H1 (cell line): ENCODE results near the gene NEFH. TPM values are rescaled to one million over a fixed set of nuclear protein-coding genes. Genes with fewer than 3 reads are reported as not detected.
A peak's percentile ranks its signal among the peaks of the same experiment; 100 is the strongest.

Source experiments
- CTCF ChIA-PET: fragments of 300-600 bp; sonication (Branson Sonifier 250); formaldehyde crosslinking; loops from one replicate; lab custom pipeline; 2021; ENCODE audit not compliant: partially characterized antibody; lab: Charles Lee
- POLR2A ChIA-PET: fragments of 300-600 bp; sonication (Branson Sonifier 250); formaldehyde crosslinking; loops from one replicate; lab custom pipeline; 2021; ENCODE audit warnings: inconsistent platforms; ENCODE audit not compliant: partially characterized antibody; lab: Charles Lee
- DNase-seq, 2 experiments: peaks; one replicate each; pipeline versions ENCODE4 v3.0.0 to v3.0.0-alpha.2; 2010 to 2022; ENCODE audit warnings: low spot score in 2 of 2, low read depth in 1 of 2, mixed read lengths in 1 of 2
- FAIRE-seq: peaks from 2 replicates; lab custom pipeline; 2011; peaks lifted over from hg19 to GRCh38; lab: Jason Lieb, UNC
- H2AFZ ChIP-seq: 2 replicates; pipeline ENCODE4 v1.8.1; 2012; ENCODE audit warnings: low read length, inconsistent platforms
- H2AK5ac ChIP-seq: 2 replicates; pipeline ENCODE4 v1.6.1; 2013; ENCODE audit warnings: low read depth, low read length
- H2BK120ac ChIP-seq: replicated peaks from 2 replicates; pipeline ENCODE3; 2013; ENCODE audit warnings: low read depth, low read length, inconsistent platforms
- H2BK12ac ChIP-seq: 2 replicates; pipeline ENCODE4 v1.6.1; 2013; ENCODE audit warnings: low read depth, low read length
- H2BK15ac ChIP-seq: 2 replicates; pipeline ENCODE4 v1.6.1; 2013; ENCODE audit warnings: low read length
- H2BK20ac ChIP-seq: 2 replicates; pipeline ENCODE4 v1.6.1; 2013; ENCODE audit warnings: low read length
- H2BK5ac ChIP-seq: 2 replicates; pipeline ENCODE4 v1.6.1; 2013; ENCODE audit warnings: low read depth, low read length
- H3K14ac ChIP-seq: 2 replicates; pipeline ENCODE4 v1.6.1; 2013; ENCODE audit warnings: inconsistent platforms; ENCODE audit not compliant: insufficient read length
- H3K18ac ChIP-seq: 2 replicates; pipeline ENCODE4 v1.6.1; 2013; ENCODE audit warnings: low read length; ENCODE audit errors: extremely low read depth
- H3K23ac ChIP-seq: 2 replicates; pipeline ENCODE4 v1.6.1; 2013; ENCODE audit warnings: inconsistent platforms; ENCODE audit not compliant: insufficient read length
- H3K23me2 ChIP-seq: 2 replicates; pipeline ENCODE4 v1.6.1; 2013; ENCODE audit warnings: low read depth, low read length
- H3K27ac ChIP-seq: 2 replicates; pipeline ENCODE4 v1.6.1; 2011; ENCODE audit warnings: low read depth, low read length, inconsistent platforms
- H3K27me3 ChIP-seq, 4 experiments: replicated peaks in 1 of 4; 1 replicate in 1 of 4; 2 replicates in 3 of 4; pipeline versions ENCODE4 v1.6.1 to v1.8.1; 2011 to 2013; ENCODE audit warnings: low read length in 3 of 4, mild to moderate bottlenecking in 3 of 4, inconsistent platforms in 2 of 4, mixed read lengths in 2 of 4, moderate library complexity in 1 of 4; ENCODE audit not compliant: control insufficient read depth in 3 of 4, insufficient read depth in 3 of 4; ENCODE audit errors: extremely low read depth in 1 of 4
- H3K36me3 ChIP-seq, 4 experiments: 2 replicates each; pipeline versions ENCODE4 v1.6.1 to v1.8.1; 2011 to 2013; ENCODE audit warnings: mild to moderate bottlenecking in 4 of 4, low read length in 3 of 4, moderate library complexity in 2 of 4, control low read depth in 1 of 4, inconsistent platforms in 1 of 4; ENCODE audit not compliant: insufficient read depth in 4 of 4, control insufficient read depth in 2 of 4
- H3K4ac ChIP-seq: replicated peaks from 2 replicates; pipeline ENCODE3; 2013; ENCODE audit warnings: low read length, low read depth, mixed read lengths, inconsistent platforms; ENCODE audit not compliant: insufficient read length
- H3K4me1 ChIP-seq, 4 experiments: replicated peaks in 1 of 4; 1 replicate in 1 of 4; 2 replicates in 3 of 4; pipeline versions ENCODE4 v1.6.1 to v1.8.1; 2011 to 2013; ENCODE audit warnings: low read length in 3 of 4, inconsistent platforms in 2 of 4, mixed read lengths in 1 of 4; ENCODE audit not compliant: insufficient read depth in 4 of 4, control insufficient read depth in 3 of 4
- H3K4me2 ChIP-seq, 2 experiments: 2 replicates each; pipeline versions ENCODE4 v1.6.1 to v1.8.1; 2011 to 2013; ENCODE audit warnings: low read depth in 2 of 2, low read length in 2 of 2, control low read depth in 1 of 2, inconsistent platforms in 1 of 2, mild to moderate bottlenecking in 1 of 2; ENCODE audit not compliant: insufficient read depth in 1 of 2
- H3K4me3 ChIP-seq, 4 experiments: fragments of 200-600, 300-600 bp in 1 of 4; sonication (generic), shearing (Covaris generic), sonication (Bioruptor Twin) in 1 of 4; 2 replicates each; pipeline versions ENCODE4 v1.5.1 to v1.8.1; 2011 to 2016; ENCODE audit warnings: low read length in 4 of 4, low read depth in 3 of 4, control low read depth in 2 of 4, inconsistent platforms in 2 of 4, mild to moderate bottlenecking in 2 of 4, mixed read lengths in 1 of 4, moderate library complexity in 1 of 4; ENCODE audit not compliant: insufficient read depth in 2 of 4; ENCODE audit errors: extremely low read depth in 1 of 4
- H3K56ac ChIP-seq: replicated peaks from 2 replicates; pipeline ENCODE3; 2013; ENCODE audit warnings: low read depth, mild to moderate bottlenecking, mixed read lengths, low read length, inconsistent platforms; ENCODE audit not compliant: insufficient read length
- H3K79me1 ChIP-seq: 2 replicates; pipeline ENCODE4 v1.6.1; 2013; ENCODE audit warnings: low read depth, low read length, control low read depth
- H3K79me2 ChIP-seq, 2 experiments: 2 replicates each; pipeline versions ENCODE4 v1.6.1 to v1.8.1; 2012 to 2013; ENCODE audit warnings: low read length in 2 of 2, mild to moderate bottlenecking in 2 of 2, inconsistent platforms in 1 of 2; ENCODE audit not compliant: insufficient read depth in 2 of 2, control insufficient read depth in 1 of 2
- H3K9ac ChIP-seq, 4 experiments: replicated peaks in 1 of 4; 1 replicate in 1 of 4; 2 replicates in 3 of 4; pipeline versions ENCODE4 v1.6.1 to v1.8.1; 2011 to 2013; ENCODE audit warnings: low read depth in 3 of 4, low read length in 3 of 4, control low read depth in 2 of 4, mild to moderate bottlenecking in 2 of 4, moderate library complexity in 2 of 4, inconsistent platforms in 1 of 4; ENCODE audit errors: extremely low read depth in 1 of 4
- H3K9me3 ChIP-seq, 2 experiments: 2 replicates each; pipeline versions ENCODE4 v1.6.1 to v1.8.1; 2012 to 2013; ENCODE audit warnings: mild to moderate bottlenecking in 2 of 2, moderate library complexity in 2 of 2, control low read depth in 1 of 2, inconsistent platforms in 1 of 2, low read depth in 1 of 2, low read length in 1 of 2, mixed read lengths in 1 of 2; ENCODE audit not compliant: insufficient read depth in 2 of 2
- H4K20me1 ChIP-seq, 2 experiments: replicated peaks in 1 of 2; 2 replicates each; pipeline versions ENCODE3 to v1.8.1; 2011 to 2013; ENCODE audit warnings: inconsistent platforms in 2 of 2, low read length in 2 of 2, mild to moderate bottlenecking in 1 of 2; ENCODE audit not compliant: insufficient read depth in 2 of 2, control insufficient read depth in 1 of 2
- H4K5ac ChIP-seq: 2 replicates; pipeline ENCODE4 v1.6.1; 2013; ENCODE audit warnings: low read length, low read depth, mixed read lengths, inconsistent platforms; ENCODE audit not compliant: insufficient read length
- H4K8ac ChIP-seq: 2 replicates; pipeline ENCODE4 v1.8.0; 2013; ENCODE audit warnings: mild to moderate bottlenecking, moderate library complexity, low read length, inconsistent platforms; ENCODE audit not compliant: insufficient read depth; ENCODE audit errors: extremely low read depth
- H4K91ac ChIP-seq: replicated peaks from 2 replicates; pipeline ENCODE3; 2013; ENCODE audit warnings: low read length, mixed read lengths, inconsistent platforms; ENCODE audit not compliant: insufficient read length
- CHD2 ChIP-seq: IDR thresholded peaks from 2 replicates; pipeline ENCODE4 v1.6.1; 2012; ENCODE audit warnings: low read length, improper control_type of control experiment
- CREB1 ChIP-seq: IDR thresholded peaks from 2 replicates; pipeline ENCODE4 v1.6.1; 2012; ENCODE audit warnings: inconsistent platforms
- JUN ChIP-seq: IDR thresholded peaks from 2 replicates; pipeline ENCODE4 v1.6.1; 2011; ENCODE audit warnings: low read depth, mild to moderate bottlenecking, improper control_type of control experiment, low read length
- JUND ChIP-seq: IDR thresholded peaks from 2 replicates; pipeline ENCODE4 v1.6.1; 2011; ENCODE audit warnings: mild to moderate bottlenecking, improper control_type of control experiment, low read length
- KDM1A ChIP-seq: fragments of 200-600, 300-600 bp; sonication (generic); IDR thresholded peaks from 2 replicates; pipeline ENCODE4 v1.7.1; 2016; ENCODE audit warnings: mild to moderate bottlenecking, low read length, borderline replicate concordance
- KDM4A ChIP-seq: IDR thresholded peaks from one replicate; pipeline ENCODE4 v1.7.1; 2012; ENCODE audit warnings: low read depth, mild to moderate bottlenecking, moderate library complexity, low read length, inconsistent platforms; ENCODE audit not compliant: severe bottlenecking
- NRF1 ChIP-seq: IDR thresholded peaks from 2 replicates; pipeline ENCODE4 v1.6.1; 2011; ENCODE audit warnings: mild to moderate bottlenecking, low read depth, low read length, improper control_type of control experiment
- POLR2A ChIP-seq, 2 experiments: IDR thresholded peaks; 1 replicate in 1 of 2; 2 replicates in 1 of 2; pipeline ENCODE4 v1.6.1; 2011; ENCODE audit warnings: low read depth in 2 of 2, low read length in 2 of 2, mild to moderate bottlenecking in 2 of 2; ENCODE audit errors: control extremely low read depth in 1 of 2
- RBBP5 ChIP-seq: IDR thresholded peaks from 2 replicates; pipeline ENCODE4 v1.7.1; 2012; ENCODE audit warnings: low read depth, mild to moderate bottlenecking, inconsistent platforms, low read length, moderate library complexity, borderline replicate concordance
- RFX5 ChIP-seq: IDR thresholded peaks from 2 replicates; pipeline ENCODE4 v1.6.1; 2011; ENCODE audit warnings: low read depth, low read length, improper control_type of control experiment, borderline replicate concordance
- SAP30 ChIP-seq: fragments of 300-600 bp; sonication (generic); IDR thresholded peaks from 2 replicates; pipeline ENCODE4 v1.7.1; 2012; ENCODE audit warnings: low read length, moderate library complexity, mild to moderate bottlenecking, inconsistent platforms; ENCODE audit not compliant: insufficient read depth, insufficient replicate concordance
- SRF ChIP-seq: IDR thresholded peaks from 2 replicates; pipeline ENCODE4 v1.6.1; 2011; ENCODE audit warnings: mild to moderate bottlenecking, low read depth, low read length, moderate library complexity
- WGBS, 2 experiments: shearing (Covaris generic) in 1 of 2; methylation state at CpG; one replicate each; pipeline versions ENCODE4 v1.1.6 to v1.1.7; 2013 to 2015; ENCODE audit warnings: low lambda C conversion rate in 2 of 2, mixed read lengths in 2 of 2, inconsistent platforms in 1 of 2, low coverage in 1 of 2, missing lambda C conversion rate in 1 of 2; ENCODE audit not compliant: insufficient replicate concordance in 2 of 2, insufficient coverage in 1 of 2, insufficient read length in 1 of 2; ENCODE audit errors: extremely low coverage in 1 of 2, missing lambda C conversion rate in 1 of 2; 5-methylcytosine and 5-hydroxymethylcytosine counted together
- polyA plus RNA-seq, 7 experiments: library from polyadenylated mRNA; depleted of rRNA in 3 of 7; stranded (reverse) in 5 of 7; unstranded in 2 of 7; fragments of >200 nt in 5 of 7; fragments of 200-250 nt in 2 of 7; gene quantifications; 1 replicate in 5 of 7; 2 replicates in 1 of 7; 4 replicates in 1 of 7; pipeline versions ENCODE4 v1.2.1 to v1.2.3, GENCODE V29; 2011 to 2013; ENCODE audit warnings: missing spikeins in 2 of 7, mixed read lengths in 2 of 7
- total RNA-seq: library from RNA; stranded (reverse); fragmentation: NEBNext Ultra II Directional; extraction: Animal tissue kit (Norgen Biotek cat#: 25700); gene quantifications from 2 replicates; pipeline ENCODE4 v1.2.1, GENCODE V29; 2021

The NEFH gene
- total and polyA plus RNA-seq, 2 of the 8 experiments (the other 6 are each of a cell fraction or from before 2014, with no cell fraction given) = 0.57 to 2.3 TPM

GRCh38 chr22:29470159-29470855, 9.7 kb upstream of the NEFH start:
- FAIRE-seq (peak; percentile 7), DNase-seq (peak; percentile 81 to 99)
- Histone ChIP-seq H4K5ac (peak overlapping the region; percentile 38), H3K23ac (no peak overlapping the region), H3K79me2 (no peaks in the 10 kb centered on the region), H4K20me1 (no peaks in the 10 kb centered on the region), H3K14ac (no peak overlapping the region), H4K8ac (no peak overlapping the region; the same call in 1 of the 2 replicates), H3K56ac (no peak overlapping the region), H3K18ac (no peak overlapping the region; the same call in 1 of the 2 replicates), H3K4ac (no peak overlapping the region), H2BK20ac (no peak overlapping the region), H3K4me3 (peak overlapping the region; percentile 38 to 69 (median 50)), H3K27me3 (peaks cover 0 to 4% (median 2%) of the 10 kb centered on the region in 4 experiments; a peak in 3 of 7 replicates), H2AFZ (peak overlapping the region; percentile 92), H2BK15ac (no peak overlapping the region), H3K36me3 (no peaks in the 10 kb centered on the region), H2BK12ac (no peak overlapping the region), H3K23me2 (peaks cover 7% of the 10 kb centered on the region; the same call in 1 of the 2 replicates), H3K9me3 (no peaks in the 10 kb centered on the region), H2BK120ac (no peak overlapping the region), H2AK5ac (no peak overlapping the region), H3K79me1 (no peaks in the 10 kb centered on the region), H2BK5ac (no peak overlapping the region; the same call in 1 of the 2 replicates), H3K4me2 (peak overlapping the region; percentile 87 to 92), H4K91ac (peak overlapping the region; percentile 30), H3K27ac (no peak overlapping the region), H3K4me1 (peaks cover 0 to 6% (median 3%) of the 10 kb centered on the region in 4 experiments; a peak in 3 of 7 replicates), H3K9ac (peak overlapping the region in 2 of 4 experiments; percentile 21 to 33; a peak in 1 of 7 replicates)
- ChIA-PET CTCF (interaction anchor here (0.6 to 5.4 kb wide), 21 partner anchors 9 to 436 kb away, joined by 3 to 42 read pairs (median 4); partner anchors contain the start of gene NEFH), POLR2A (interaction anchor here (1.3 to 6.0 kb wide), 5 partner anchors 9 to 204 kb away, joined by 3 to 36 read pairs (median 4); partner anchors contain the start of gene NEFH)
- 12% methylated on average over 52 of the region's 54 CpGs; no CpG with 5 or more reads in 1 of the 2 experiments for WGBS, 2 experiments
- no peak for TF ChIP-seq RFX5
- 0 out of 2 replicates have a peak, but pooled peaks have one; percentile 18 for TF ChIP-seq SRF
- peak; percentile 96 for TF ChIP-seq CREB1
- no peak for TF ChIP-seq KDM1A
- 0 out of 3 replicates have a peak, but pooled peaks of 1 of the 2 experiments have one; percentile 27 for TF ChIP-seq POLR2A (IDR thresholded peaks at IDR 0.05; ENCODE audit: control extremely low read depth in 1 of 2, low read depth in 2 of 2, low read length in 2 of 2)
- TF ChIP-seq SAP30 = no peak
- TF ChIP-seq NRF1 = no peak
- TF ChIP-seq CHD2 = no peak
- peak; percentile 55; the same call in 1 of the 2 replicates for TF ChIP-seq JUND
- TF ChIP-seq KDM4A = peak; percentile 72
- no peak for TF ChIP-seq JUN
- TF ChIP-seq RBBP5 = peak; percentile 32; the same call in 1 of the 2 replicates
